CD1c-positive myeloid dendritic cell (primary cell): ENCODE results near the gene DDX19B.
"Not testable (repeated sequence)": the region's sequence is repeated elsewhere in the genome, so short reads cannot be mapped to it uniquely, and the experiment has no call there.

Source experiments
- DNase-seq: peaks from one replicate; pipeline ENCODE4 v3.0.0-alpha.2; 2016; ENCODE audit errors: extremely low spot score

DDX19B gene

GRCh38 chr16:70348991-70349390, 50.0 kb downstream of the DDX19B start:
- DNase-seq = no peak

GRCh38 chr16:70349783-70350182, 50.8 kb downstream of the DDX19B start:
- DNase-seq = no peak

- no peak for DNase-seq
Measured at GRCh38 chr16:70359552-70359951, 60.6 kb downstream of the DDX19B start.

- no peak for DNase-seq
Measured at GRCh38 chr16:70364399-70364798, 65.4 kb downstream of the DDX19B start.

- not testable (repeated sequence) for DNase-seq
Measured at GRCh38 chr16:70370145-70370544, 71.2 kb downstream of the DDX19B start.

GRCh38 chr16:70370924-70371323, 71.9 kb downstream of the DDX19B start:
- no peak for DNase-seq

- DNase-seq = no peak
Measured at GRCh38 chr16:70372921-70373728, 74.1 kb downstream of the DDX19B start.

GRCh38 chr16:70374213-70374612, 75.2 kb downstream of the DDX19B start:
- DNase-seq = no peak

GRCh38 chr16:70375636-70376611, 76.9 kb downstream of the DDX19B start:
- no peak for DNase-seq

GRCh38 chr16:70377782-70378181, 78.8 kb downstream of the DDX19B start:
- no peak for DNase-seq

- no peak for DNase-seq
Measured at GRCh38 chr16:70378869-70379493, 80.0 kb downstream of the DDX19B start.

- DNase-seq = peak; percentile 59
Measured at GRCh38 chr16:70380248-70380918, 81.4 kb downstream of the DDX19B start.

- peak; percentile 97 for DNase-seq
Measured at GRCh38 chr16:70380919-70381603, 82.1 kb downstream of the DDX19B start.

- no peak for DNase-seq
Measured at GRCh38 chr16:70381604-70382342, 82.8 kb downstream of the DDX19B start.

- no peak for DNase-seq
Measured at GRCh38 chr16:70383421-70383960, 84.5 kb downstream of the DDX19B start.
